K562 (cell line): ENCODE measurements around the gene AVPR1A. TPM values are rescaled to one million over a fixed set of nuclear protein-coding genes. Genes with fewer than 3 reads are reported as not detected.

Experiments
- ATAC-seq: fragments of 200-7000 bp; cut with Tn5 transposase; 3 replicates; pipeline ENCODE4 v1.9.1; 2020; ENCODE audit warnings: moderate library complexity
- BruUV-seq: library from RNA; stranded (reverse); fragments of 400-500 nt; replicated peaks from 2 replicates; lab custom pipeline; 2021; lab: Mats Ljungman, UMichigan
- CTCF ChIA-PET: fragments of 300-600 bp; formaldehyde crosslinking; extraction: SDS; loops from one replicate; lab custom pipeline; 2021; ENCODE audit warnings: low intra/inter-chr PET ratio; lab: Yijun Ruan, JAX
- POLR2A ChIA-PET: fragments of 300-600, 350-650 bp; sonication (Branson Sonifier 250); formaldehyde crosslinking; extraction: SDS; loops from one replicate; lab custom pipeline; 2021; ENCODE audit warnings: antibody characterized with exemption, inconsistent platforms; lab: Yijun Ruan, JAX
- DNase-seq, 4 experiments: peaks; one replicate each; pipeline versions ENCODE4 v3.0.0 to v3.0.0-alpha.2; 2011 to 2018; ENCODE audit warnings: low spot score in 3 of 4, mixed read lengths in 3 of 4; ENCODE audit errors: extremely low read depth in 1 of 4
- FAIRE-seq: peaks from 2 replicates; lab custom pipeline; 2011; peaks lifted over from hg19 to GRCh38; lab: Jason Lieb, UNC
- H2AFZ ChIP-seq: 2 replicates; pipeline ENCODE4 v1.6.0; 2011; ENCODE audit warnings: low read depth, low read length, control low read depth, inconsistent platforms
- H3K27ac ChIP-seq: fragments of 200-600 bp; 3 replicates; pipeline ENCODE4 v1.8.0; 2011; ENCODE audit warnings: low read depth, mild to moderate bottlenecking, control low read depth, inconsistent platforms, low read length, moderate library complexity, mixed read lengths; ENCODE audit errors: extremely low read depth
- H3K27me3 ChIP-seq, 2 experiments: fragments of 300-600 bp in 1 of 2; 2 replicates in 1 of 2; 3 replicates in 1 of 2; pipeline versions ENCODE4 v1.6.0 to v1.8.0; 2011; ENCODE audit warnings: inconsistent platforms in 2 of 2, low read length in 2 of 2, mild to moderate bottlenecking in 1 of 2, mixed read lengths in 1 of 2, moderate library complexity in 1 of 2; ENCODE audit not compliant: control insufficient read depth in 2 of 2, insufficient read depth in 2 of 2
- H3K36me3 ChIP-seq: fragments of 300-600 bp; 3 replicates; pipeline ENCODE4 v1.8.0; 2011; ENCODE audit warnings: mild to moderate bottlenecking, low read length, inconsistent platforms; ENCODE audit not compliant: control insufficient read depth, insufficient read depth
- H3K4me1 ChIP-seq, 2 experiments: fragments of 200-600 bp in 1 of 2; replicated peaks in 1 of 2; 2 replicates in 1 of 2; 3 replicates in 1 of 2; pipeline versions ENCODE4 v1.5.1 to v1.8.0; 2011; ENCODE audit warnings: inconsistent platforms in 2 of 2, low read length in 2 of 2, mild to moderate bottlenecking in 1 of 2, mixed read lengths in 1 of 2, moderate library complexity in 1 of 2; ENCODE audit not compliant: control insufficient read depth in 2 of 2, insufficient read depth in 2 of 2
- H3K4me2 ChIP-seq: 2 replicates; pipeline ENCODE4 v1.6.1; 2011; ENCODE audit warnings: low read length, control low read depth, inconsistent platforms, mixed read lengths; ENCODE audit not compliant: insufficient read depth
- H3K4me3 ChIP-seq: fragments of 200-600 bp; sonication (generic), shearing (Covaris generic); 2 replicates; pipeline ENCODE4 v1.5.1; 2016; ENCODE audit warnings: control low read depth, inconsistent platforms
- H3K79me2 ChIP-seq: fragments of 200-600 bp; 3 replicates; pipeline ENCODE4 v1.8.0; 2011; ENCODE audit warnings: low read length, inconsistent platforms; ENCODE audit not compliant: control insufficient read depth, insufficient read depth
- H3K9ac ChIP-seq, 2 experiments: 2 replicates each; pipeline versions ENCODE4 v1.6.0 to v1.6.1; 2011; ENCODE audit warnings: low read depth in 2 of 2, low read length in 2 of 2, control low read depth in 1 of 2, inconsistent platforms in 1 of 2, mild to moderate bottlenecking in 1 of 2, mixed read lengths in 1 of 2; ENCODE audit not compliant: insufficient read depth in 1 of 2
- H3K9me1 ChIP-seq: one replicate; pipeline ENCODE4 v1.6.0; 2011; ENCODE audit warnings: inconsistent platforms, mild to moderate bottlenecking, low read length, moderate library complexity; ENCODE audit not compliant: control insufficient read depth, insufficient read depth
- H3K9me3 ChIP-seq: replicated peaks from 2 replicates; pipeline ENCODE4 v1.5.1; 2011; ENCODE audit warnings: low read depth, low read length, inconsistent platforms; ENCODE audit not compliant: control insufficient read depth, insufficient read depth
- H4K20me1 ChIP-seq: replicated peaks from 2 replicates; pipeline ENCODE4 v1.6.1; 2011; ENCODE audit warnings: low read length, inconsistent platforms, mixed read lengths; ENCODE audit not compliant: control insufficient read depth, insufficient read depth
- DDX20 ChIP-seq: fragments of 450-650 bp; IDR thresholded peaks from 2 replicates; pipeline ENCODE4 v1.6.1; 2016; ENCODE audit warnings: missing genetic modification characterization, low read depth, mild to moderate bottlenecking, missing compliant biosample characterization, moderate library complexity
- EHMT2 ChIP-seq: fragments of 450-650 bp; IDR thresholded peaks from 2 replicates; pipeline ENCODE4 v1.6.1; 2018; ENCODE audit warnings: antibody characterized with exemption
- HDAC1 ChIP-seq, 2 experiments: fragments of 450-650 bp; IDR thresholded peaks; 2 replicates each; pipeline ENCODE4 v1.6.1; 2016 to 2017; ENCODE audit warnings: inconsistent platforms in 1 of 2, mild to moderate bottlenecking in 1 of 2, moderate library complexity in 1 of 2
- POLR2AphosphoS2 ChIP-seq: IDR thresholded peaks from 2 replicates; pipeline ENCODE4 v1.6.1; 2012; ENCODE audit warnings: low read length, improper control_type of control experiment
- RBM17 ChIP-seq: fragments of 200-400 bp; formaldehyde crosslinking; IDR thresholded peaks from 2 replicates; pipeline ENCODE4 v1.6.1; 2017; ENCODE audit warnings: low read depth, mild to moderate bottlenecking, low read length, borderline replicate concordance
- ZBED1 ChIP-seq: IDR thresholded peaks from 2 replicates; pipeline ENCODE4 v1.6.1; 2014
- ZBTB1 ChIP-seq: sonication (generic); formaldehyde crosslinking; IDR thresholded peaks from 2 replicates; pipeline ENCODE4 v1.8.1; 2023; ENCODE audit warnings: missing genetic modification reagents, low read depth, mild to moderate bottlenecking, borderline replicate concordance
- WGBS: fragments of 100-300 bp; shearing (Covaris generic); methylation state at CpG from one replicate; pipeline ENCODE4 v1.1.6; 2016; ENCODE audit warnings: low coverage, mixed read lengths; ENCODE audit not compliant: insufficient coverage; ENCODE audit errors: missing lambda C conversion rate; 5-methylcytosine and 5-hydroxymethylcytosine counted together
- in situ Hi-C: fragments of 300-500 bp; cut with MboI; formaldehyde crosslinking; loops from 4 replicates; pipeline ENCODE4 v1.15.0; 2018; ENCODE audit warnings: inconsistent platforms, mixed read lengths
- intact Hi-C: fragments of 100-400 bp; cut with micrococcal nuclease; formaldehyde crosslinking; loops from 2 replicates; pipeline ENCODE4 v1.14.2; 2022
- polyA plus RNA-seq, 8 experiments: library from polyadenylated mRNA; depleted of rRNA in 4 of 8; stranded (reverse) in 5 of 8; unstranded in 3 of 8; fragments of >200 nt; fragmentation: Nextera tagmentation in 2 of 8; fragmentation: Illumina TruSeq in 1 of 8; extraction: Ambion mirVana in 2 of 8; extraction: Trizol in 1 of 8; gene quantifications; 2 replicates each; pipeline versions ENCODE4 v1.2.1 to v1.2.3, GENCODE V29; 2011 to 2014; ENCODE audit warnings: inconsistent platforms in 1 of 8, missing spikeins in 1 of 8
- total RNA-seq, 7 experiments: library from RNA; depleted of rRNA in 6 of 7; stranded (reverse); fragments of >200 nt in 6 of 7; fragmentation: Illumina TruSeq in 2 of 7; extraction: Trizol in 2 of 7; gene quantifications; 2 replicates each; pipeline versions ENCODE4 v1.2.1 to v1.2.3, GENCODE V29; 2011 to 2021; ENCODE audit warnings: low replicate concordance in 1 of 7
- TF ChIP-seq, protein P1 (sequence below): sonication (generic); formaldehyde crosslinking; IDR thresholded peaks from 2 replicates; pipeline ENCODE4 v1.5.0; 2020; ENCODE audit warnings: missing genetic modification reagents
- TF ChIP-seq, protein P2 (sequence below): fragments of 450-650 bp; IDR thresholded peaks from 2 replicates; pipeline ENCODE4 v1.6.1; 2016; ENCODE audit warnings: low read depth
- TF ChIP-seq, protein P3 (sequence below): IDR thresholded peaks from 2 replicates; pipeline ENCODE4 v1.6.1; 2014; ENCODE audit warnings: antibody characterized with exemption
- TF ChIP-seq, protein P4 (sequence below): fragments of 450-650 bp; IDR thresholded peaks from 2 replicates; pipeline ENCODE4 v1.6.1; 2016; ENCODE audit warnings: antibody characterized with exemption

The AVPR1A gene
- total and polyA plus RNA-seq, 9 of the 15 experiments (the other 6 are each of a cell fraction or from before 2014, with no cell fraction given) = under 0.01 to 0.04 (median 0.03) TPM; not detected in 3

DNA sequence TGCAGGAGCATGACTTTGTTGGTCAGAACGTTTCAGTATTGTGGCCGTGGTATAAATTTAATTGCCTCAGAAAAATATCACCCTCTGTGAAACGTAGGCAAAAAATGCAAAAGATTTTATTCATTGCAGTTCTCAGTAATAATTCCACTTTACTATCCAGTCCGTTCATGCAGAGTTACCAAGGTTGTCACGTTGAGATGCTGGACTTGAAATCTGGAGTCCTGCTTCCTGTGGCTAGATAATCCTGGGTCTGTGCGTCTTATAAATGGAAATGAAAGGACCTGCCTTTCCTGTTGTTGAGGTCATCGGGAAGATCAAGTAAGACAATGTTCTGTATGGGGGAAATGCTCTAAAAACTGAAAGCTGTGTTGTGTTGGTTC is 1.3 kb upstream of the AVPR1A start:
- BruUV-seq = no TSS peak
- DNase-seq (no peak), FAIRE-seq (no peak), ATAC-seq (no peak)
- Histone ChIP-seq H3K79me2 (no peaks in the 10 kb centered on the region), H3K9me1 (no peaks in the 10 kb centered on the region), H2AFZ (no peak overlapping the region), H3K27me3 (peaks cover 4 to 26% of the 10 kb centered on the region in 2 experiments; a peak in 4 of 5 replicates), H4K20me1 (no peaks in the 10 kb centered on the region), H3K4me1 (no peaks in the 10 kb centered on the region), H3K9me3 (no peaks in the 10 kb centered on the region), H3K4me3 (no peak overlapping the region), H3K9ac (no peak overlapping the region), H3K36me3 (no peaks in the 10 kb centered on the region), H3K4me2 (peak overlapping the region; percentile 26; the same call in 1 of the 2 replicates), H3K27ac (no peak overlapping the region)
- CTCF ChIA-PET = no interaction called here
- intact Hi-C loops (loop anchor here (5.0 kb wide), 1 partner anchor 50 kb away; no protein-coding TSS in a partner anchor), in situ Hi-C loops (no loop called here)
- WGBS = 2% methylated on average over 7 of the region's 7 CpGs
- POLR2A ChIA-PET = interaction anchor here (0.7 to 1.4 kb wide), 2 partner anchors 11 to 26 kb away, joined by 3 read pairs; no protein-coding TSS in a partner anchor
- TF ChIP-seq, protein P1, sequence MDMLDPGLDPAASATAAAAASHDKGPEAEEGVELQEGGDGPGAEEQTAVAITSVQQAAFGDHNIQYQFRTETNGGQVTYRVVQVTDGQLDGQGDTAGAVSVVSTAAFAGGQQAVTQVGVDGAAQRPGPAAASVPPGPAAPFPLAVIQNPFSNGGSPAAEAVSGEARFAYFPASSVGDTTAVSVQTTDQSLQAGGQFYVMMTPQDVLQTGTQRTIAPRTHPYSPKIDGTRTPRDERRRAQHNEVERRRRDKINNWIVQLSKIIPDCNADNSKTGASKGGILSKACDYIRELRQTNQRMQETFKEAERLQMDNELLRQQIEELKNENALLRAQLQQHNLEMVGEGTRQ = no peak
- no peak for TF ChIP-seq EHMT2
- TF ChIP-seq, protein P2, sequence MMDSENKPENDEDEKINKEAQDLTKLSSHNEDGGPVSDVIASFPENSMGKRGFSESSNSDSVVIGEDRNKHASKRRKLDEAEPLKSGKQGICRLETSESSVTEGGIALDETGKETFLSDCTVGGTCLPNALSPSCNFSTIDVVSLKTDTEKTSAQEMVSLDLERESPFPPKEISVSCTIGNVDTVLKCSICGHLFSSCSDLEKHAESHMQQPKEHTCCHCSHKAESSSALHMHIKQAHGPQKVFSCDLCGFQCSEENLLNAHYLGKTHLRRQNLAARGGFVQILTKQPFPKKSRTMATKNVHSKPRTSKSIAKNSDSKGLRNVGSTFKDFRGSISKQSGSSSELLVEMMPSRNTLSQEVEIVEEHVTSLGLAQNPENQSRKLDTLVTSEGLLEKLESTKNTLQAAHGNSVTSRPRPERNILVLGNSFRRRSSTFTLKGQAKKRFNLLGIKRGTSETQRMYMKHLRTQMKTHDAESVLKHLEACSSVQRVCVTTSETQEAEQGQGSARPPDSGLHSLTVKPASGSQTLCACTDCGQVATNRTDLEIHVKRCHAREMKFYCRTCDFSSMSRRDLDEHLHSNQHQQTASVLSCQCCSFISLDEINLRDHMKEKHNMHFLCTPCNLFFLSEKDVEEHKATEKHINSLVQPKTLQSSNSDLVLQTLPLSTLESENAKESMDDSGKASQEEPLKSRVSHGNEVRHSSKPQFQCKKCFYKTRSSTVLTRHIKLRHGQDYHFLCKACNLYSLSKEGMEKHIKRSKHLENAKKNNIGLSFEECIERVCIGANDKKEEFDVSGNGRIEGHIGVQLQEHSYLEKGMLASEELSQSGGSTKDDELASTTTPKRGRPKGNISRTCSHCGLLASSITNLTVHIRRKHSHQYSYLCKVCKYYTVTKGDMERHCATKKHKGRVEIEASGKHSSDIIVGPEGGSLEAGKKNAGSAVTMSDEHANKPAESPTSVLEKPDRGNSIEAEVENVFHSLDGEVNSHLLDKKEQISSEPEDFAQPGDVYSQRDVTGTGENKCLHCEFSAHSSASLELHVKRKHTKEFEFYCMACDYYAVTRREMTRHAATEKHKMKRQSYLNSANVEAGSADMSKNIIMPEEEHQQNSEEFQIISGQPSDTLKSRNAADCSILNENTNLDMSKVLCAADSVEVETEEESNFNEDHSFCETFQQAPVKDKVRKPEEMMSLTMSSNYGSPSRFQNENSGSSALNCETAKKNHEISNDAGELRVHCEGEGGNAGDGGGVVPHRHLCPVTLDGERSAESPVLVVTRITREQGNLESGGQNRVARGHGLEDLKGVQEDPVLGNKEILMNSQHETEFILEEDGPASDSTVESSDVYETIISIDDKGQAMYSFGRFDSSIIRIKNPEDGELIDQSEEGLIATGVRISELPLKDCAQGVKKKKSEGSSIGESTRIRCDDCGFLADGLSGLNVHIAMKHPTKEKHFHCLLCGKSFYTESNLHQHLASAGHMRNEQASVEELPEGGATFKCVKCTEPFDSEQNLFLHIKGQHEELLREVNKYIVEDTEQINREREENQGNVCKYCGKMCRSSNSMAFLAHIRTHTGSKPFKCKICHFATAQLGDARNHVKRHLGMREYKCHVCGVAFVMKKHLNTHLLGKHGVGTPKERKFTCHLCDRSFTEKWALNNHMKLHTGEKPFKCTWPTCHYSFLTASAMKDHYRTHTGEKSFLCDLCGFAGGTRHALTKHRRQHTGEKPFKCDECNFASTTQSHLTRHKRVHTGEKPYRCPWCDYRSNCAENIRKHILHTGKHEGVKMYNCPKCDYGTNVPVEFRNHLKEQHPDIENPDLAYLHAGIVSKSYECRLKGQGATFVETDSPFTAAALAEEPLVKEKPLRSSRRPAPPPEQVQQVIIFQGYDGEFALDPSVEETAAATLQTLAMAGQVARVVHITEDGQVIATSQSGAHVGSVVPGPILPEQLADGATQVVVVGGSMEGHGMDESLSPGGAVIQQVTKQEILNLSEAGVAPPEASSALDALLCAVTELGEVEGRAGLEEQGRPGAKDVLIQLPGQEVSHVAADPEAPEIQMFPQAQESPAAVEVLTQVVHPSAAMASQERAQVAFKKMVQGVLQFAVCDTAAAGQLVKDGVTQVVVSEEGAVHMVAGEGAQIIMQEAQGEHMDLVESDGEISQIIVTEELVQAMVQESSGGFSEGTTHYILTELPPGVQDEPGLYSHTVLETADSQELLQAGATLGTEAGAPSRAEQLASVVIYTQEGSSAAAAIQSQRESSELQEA = no peak
- TF ChIP-seq, protein P3, sequence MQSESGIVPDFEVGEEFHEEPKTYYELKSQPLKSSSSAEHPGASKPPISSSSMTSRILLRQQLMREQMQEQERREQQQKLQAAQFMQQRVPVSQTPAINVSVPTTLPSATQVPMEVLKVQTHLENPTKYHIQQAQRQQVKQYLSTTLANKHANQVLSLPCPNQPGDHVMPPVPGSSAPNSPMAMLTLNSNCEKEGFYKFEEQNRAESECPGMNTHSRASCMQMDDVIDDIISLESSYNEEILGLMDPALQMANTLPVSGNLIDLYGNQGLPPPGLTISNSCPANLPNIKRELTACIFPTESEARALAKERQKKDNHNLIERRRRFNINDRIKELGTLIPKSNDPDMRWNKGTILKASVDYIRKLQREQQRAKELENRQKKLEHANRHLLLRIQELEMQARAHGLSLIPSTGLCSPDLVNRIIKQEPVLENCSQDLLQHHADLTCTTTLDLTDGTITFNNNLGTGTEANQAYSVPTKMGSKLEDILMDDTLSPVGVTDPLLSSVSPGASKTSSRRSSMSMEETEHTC = no peak
- TF ChIP-seq POLR2AphosphoS2 = no peak
- TF ChIP-seq ZBED1 = no peak
- no peak for TF ChIP-seq DDX20 (tag)
- no peak for TF ChIP-seq ZBTB1
- TF ChIP-seq HDAC1 (IDR thresholded peaks at IDR 0.05) = no peak
- TF ChIP-seq, protein P4, sequence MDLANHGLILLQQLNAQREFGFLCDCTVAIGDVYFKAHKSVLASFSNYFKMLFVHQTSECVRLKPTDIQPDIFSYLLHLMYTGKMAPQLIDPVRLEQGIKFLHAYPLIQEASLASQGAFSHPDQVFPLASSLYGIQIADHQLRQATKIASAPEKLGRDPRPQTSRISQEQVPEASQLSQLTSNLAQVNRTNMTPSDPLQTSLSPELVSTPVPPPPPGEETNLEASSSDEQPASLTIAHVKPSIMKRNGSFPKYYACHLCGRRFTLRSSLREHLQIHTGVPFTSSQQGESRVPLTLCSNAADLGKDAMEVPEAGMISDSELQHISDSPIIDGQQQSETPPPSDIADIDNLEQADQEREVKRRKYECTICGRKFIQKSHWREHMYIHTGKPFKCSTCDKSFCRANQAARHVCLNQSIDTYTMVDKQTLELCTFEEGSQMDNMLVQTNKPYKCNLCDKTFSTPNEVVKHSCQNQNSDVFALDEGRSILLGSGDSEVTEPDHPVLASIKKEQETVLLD = no peak
- TF ChIP-seq RBM17 = no peak
